HG02798 (cell line): ENCODE data around the gene CCDC27.

Source experiments
- ATAC-seq: cut with Tn5 transposase; IDR thresholded peaks from one replicate; pipeline ENCODE4 v1.9.1; 2021; ENCODE audit warnings: mild to moderate bottlenecking; ENCODE audit not compliant: unreplicated experiment, poor library complexity

Gene CCDC27

GRCh38 chr1:3749512-3749911, 2.7 kb upstream of the CCDC27 start:
- ATAC-seq: no peak

- ATAC-seq: no peak
Measured at GRCh38 chr1:3750741-3751140, 1.5 kb upstream of the CCDC27 start.

GRCh38 chr1:3753656-3754454, 1.6 kb downstream of the CCDC27 start:
- no peak for ATAC-seq

GRCh38 chr1:3756394-3756793, 4.1 kb downstream of the CCDC27 start:
- no peak for ATAC-seq

- no peak for ATAC-seq
Measured at GRCh38 chr1:3759164-3759563, 6.9 kb downstream of the CCDC27 start.

GRCh38 chr1:3759796-3760195, 7.5 kb downstream of the CCDC27 start:
- ATAC-seq: no peak

GRCh38 chr1:3761296-3762010, 9.2 kb downstream of the CCDC27 start:
- no peak for ATAC-seq

GRCh38 chr1:3762151-3762872, 10.1 kb downstream of the CCDC27 start:
- no peak for ATAC-seq

- no peak for ATAC-seq
Measured at GRCh38 chr1:3762873-3763228, 10.6 kb downstream of the CCDC27 start.

- no peak for ATAC-seq
Measured at GRCh38 chr1:3763351-3764125, 11.3 kb downstream of the CCDC27 start.

- no peak for ATAC-seq
Measured at GRCh38 chr1:3767328-3767925, 15.2 kb downstream of the CCDC27 start.

GRCh38 chr1:3768811-3769390, 16.7 kb downstream of the CCDC27 start:
- no peak for ATAC-seq

- ATAC-seq: no peak
Measured at GRCh38 chr1:3770047-3770765, 18.0 kb downstream of the CCDC27 start.

GRCh38 chr1:3771108-3772026, 19.1 kb downstream of the CCDC27 start:
- no peak for ATAC-seq

- ATAC-seq: peak; percentile 72
Measured at GRCh38 chr1:3772027-3772714, 19.9 kb downstream of the CCDC27 start.

- peak; percentile 23 for ATAC-seq
Measured at GRCh38 chr1:3772715-3773571, 20.7 kb downstream of the CCDC27 start, which contains the start of gene SMIM1. TSS of gene SMIM1 (plus strand) at chr1:3772749. CDS start at chr1:3775374, 2,625 bp downstream.
